Esophagus muscularis mucosa (tissue), 4 donors: ENCODE measurements around the gene LHX5. TPM values are rescaled to one million over a fixed set of nuclear protein-coding genes. Genes with fewer than 3 reads are reported as not detected.

Experiments used
- DNase-seq: peaks from one replicate; pipeline ENCODE4 v3.0.0-alpha.2; 2017; ENCODE audit errors: extremely low spot score
- H3K27ac ChIP-seq, 4 donors: fragments of 200-600 bp; sonication (generic); replicated peaks in 1 of 4; 1 replicate in 3 of 4; 2 replicates in 1 of 4; pipeline ENCODE4 v1.5.1; 2016 to 2019; ENCODE audit warnings: mild to moderate bottlenecking in 1 of 4
- H3K27me3 ChIP-seq, 4 donors: fragments of 200-600 bp; sonication (generic); one replicate each; pipeline versions ENCODE4 v1.5.1 to v1.6.0; 2016 to 2019
- H3K36me3 ChIP-seq, 4 donors: fragments of 200-600 bp; sonication (generic); one replicate each; pipeline ENCODE4 v1.5.1; 2016 to 2019
- H3K4me1 ChIP-seq, 4 donors: fragments of 200-600 bp; sonication (generic); one replicate each; pipeline ENCODE4 v1.5.1; 2016 to 2019
- H3K4me3 ChIP-seq, 4 donors: fragments of 200-600 bp; sonication (generic); 1 replicate in 2 of 4; 2 replicates in 2 of 4; pipeline ENCODE4 v1.5.1; 2016 to 2019; ENCODE audit warnings: mild to moderate bottlenecking in 4 of 4, moderate library complexity in 1 of 4
- H3K9me3 ChIP-seq, 4 donors: fragments of 200-600 bp; sonication (generic); 1 replicate in 3 of 4; 2 replicates in 1 of 4; pipeline ENCODE4 v1.5.1; 2016 to 2019
- CTCF ChIP-seq, 3 experiments: fragments of 200-600 bp in 2 of 3; fragments of 450-650 bp in 1 of 3; sonication (generic) in 2 of 3; IDR thresholded peaks; one replicate each; pipeline ENCODE4 v1.5.1; 2017 to 2019; ENCODE audit warnings: antibody characterized with exemption in 3 of 3, mild to moderate bottlenecking in 2 of 3, moderate library complexity in 1 of 3
- EP300 ChIP-seq: sonication (generic); formaldehyde crosslinking; IDR thresholded peaks from one replicate; pipeline ENCODE4 v1.6.1; 2017; ENCODE audit warnings: antibody characterized with exemption
- POLR2A ChIP-seq: fragments of 450-650 bp; IDR thresholded peaks from one replicate; pipeline ENCODE4 v1.6.1; 2017; ENCODE audit warnings: antibody characterized with exemption, moderate library complexity, mild to moderate bottlenecking, low read depth
- POLR2AphosphoS5 ChIP-seq, 2 donors: sonication (generic); formaldehyde crosslinking; IDR thresholded peaks; one replicate each; pipeline ENCODE4 v1.6.1; 2017; ENCODE audit warnings: antibody characterized with exemption in 2 of 2
- WGBS: methylation state at CpG from one replicate; pipeline ENCODE4 v1.1.5; 2018; 5-methylcytosine and 5-hydroxymethylcytosine counted together
- intact Hi-C: fragments of 100-400 bp; cut with DNase I; formaldehyde crosslinking; loops from one replicate; pipeline ENCODE4 v1.15.1; 2023
- total RNA-seq, 4 donors: library from RNA; depleted of rRNA; stranded (reverse); fragments of >200 nt; gene quantifications; one replicate each; pipeline versions ENCODE4 v1.1.0 to v1.2.1, GENCODE V29; 2016

LHX5 gene
- total RNA-seq, 4 donors from 2014 or later: not detected

- Histone ChIP-seq H3K27ac (no peak overlapping the region), H3K9me3 (no peaks in the 10 kb centered on the region), H3K27me3 (peaks cover 0 to 19% (median 0%) of the 10 kb centered on the region in 4 donors), H3K4me1 (peaks cover 0 to 5% (median 0%) of the 10 kb centered on the region in 4 donors), H3K4me3 (no peak overlapping the region), H3K36me3 (no peaks in the 10 kb centered on the region)
- DNase-seq: no peak
- intact Hi-C loops: no loop called here
- TF ChIP-seq EP300 (no peak), POLR2AphosphoS5 (IDR thresholded peaks at IDR 0.05) (no peak), CTCF (IDR thresholded peaks at IDR 0.05) (no peak)
- 87% methylated on average over 8 of the region's 9 CpGs for WGBS
Observed at GRCh38 chr12:113414519-113415038, 57.1 kb downstream of the LHX5 start.

DNA sequence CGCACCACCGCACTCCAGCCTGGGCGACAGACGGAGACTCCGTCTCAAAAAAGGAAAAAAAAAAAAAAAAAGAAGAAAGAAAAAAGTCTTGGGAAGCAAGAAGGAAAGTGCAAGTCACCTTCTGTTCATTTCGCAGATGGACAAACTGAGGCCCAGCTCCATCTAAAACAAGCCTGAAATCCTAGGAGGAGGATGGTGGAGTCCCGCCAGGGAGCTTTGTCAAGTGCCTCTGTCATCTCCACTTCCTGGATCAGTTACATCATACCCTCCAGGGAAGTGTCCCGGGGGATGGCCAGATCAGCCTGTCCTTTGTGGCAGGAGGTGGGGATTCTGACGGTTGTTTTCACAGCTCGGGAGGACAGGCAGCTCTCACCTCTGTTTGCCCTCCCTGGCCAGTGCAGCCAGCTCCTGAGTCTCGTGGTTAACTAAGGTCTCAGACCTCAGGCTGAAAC lies 58.2 kb downstream of the LHX5 start:
- Histone ChIP-seq H3K4me3 (no peak overlapping the region), H3K27me3 (peaks cover 0 to 20% (median 0%) of the 10 kb centered on the region in 4 donors), H3K9me3 (no peaks in the 10 kb centered on the region), H3K4me1 (peaks cover 0 to 3% (median 0%) of the 10 kb centered on the region in 4 donors), H3K36me3 (no peaks in the 10 kb centered on the region), H3K27ac (no peak overlapping the region)
- intact Hi-C loops: no loop called here
- no peak for DNase-seq
- TF ChIP-seq POLR2A (no peak), CTCF (IDR thresholded peaks at IDR 0.05) (no peak), EP300 (no peak), POLR2AphosphoS5 (IDR thresholded peaks at IDR 0.05) (no peak)
- WGBS: 52% methylated on average over 11 of the region's 11 CpGs

Other genes starting within 250 kb of the LHX5 start
- 10 to 100 TPM; 19.1 to 22.8 (median 19.8) TPM for gene SLC8B1, start 136.8 kb downstream of the LHX5 start, total RNA-seq
- gene PLBD2, start 113.3 kb downstream of the LHX5 start, total RNA-seq: 10 to 100 TPM; 30.2 to 60.9 (median 33.1) TPM
- 10 to 100 TPM in 1 of 4 donors, not detected in 3; 13.6 TPM for gene SDS, start 68.0 kb downstream of the LHX5 start, total RNA-seq
- 1 to 10 TPM; 2.7 to 5.6 (median 3.2) TPM for gene SDSL, start 49.5 kb downstream of the LHX5 start, total RNA-seq